ENCODE results near the gene ARMC6.
A peak's percentile ranks its signal among the peaks of the same experiment; 100 is the strongest.

Gene ARMC6

GRCh38 chr19:19040417-19040816 lies 7.0 kb downstream of the ARMC6 start:
- peaks cover 33 to 42% of the 10 kb centered on the region in 2 experiments for H3K36me3 ChIP-seq (ENCODE audit: control insufficient read depth in 1 of 2, insufficient read depth in 2 of 2, low read depth in 1 of 2, low read length in 2 of 2)
- DNase-seq = peak; percentile 57
- H3K23ac ChIP-seq (ENCODE audit: low read length in 2 of 2) = no peak overlapping the region
- H3K9me3 ChIP-seq (ENCODE audit: control insufficient read depth, low read length) = no peaks in the 10 kb centered on the region
- H2BK15ac ChIP-seq (ENCODE audit: low read depth, poor library complexity, severe bottlenecking) = no peak overlapping the region
- H3K79me1 ChIP-seq (replicated peaks; ENCODE audit: low read length, poor library complexity, severe bottlenecking) = peaks cover 44% of the 10 kb centered on the region
- H2BK12ac ChIP-seq (ENCODE audit: low read length in 2 of 2) = no peak overlapping the region
- peak overlapping the region; percentile 45 for H3K9ac ChIP-seq (ENCODE audit: low read length)
- no peak overlapping the region for H4K8ac ChIP-seq (ENCODE audit: low read length)
- WGBS = 93% methylated on average over 6 of the region's 7 CpGs
- H3K4me3 ChIP-seq (ENCODE audit: insufficient read depth in 1 of 2, low read depth in 1 of 2, low read length in 2 of 2) = no peak overlapping the region
- H2AFZ ChIP-seq (ENCODE audit: low read depth, low read length) = no peak overlapping the region
- no peak overlapping the region for H4K91ac ChIP-seq (ENCODE audit: low read length)
- H3K27ac ChIP-seq (ENCODE audit: low read length, poor library complexity, severe bottlenecking) = no peak overlapping the region
- no peak overlapping the region for H3K4ac ChIP-seq (ENCODE audit: low read depth in 1 of 2, low read length in 2 of 2)
- H3K27me3 ChIP-seq (ENCODE audit: control insufficient read depth in 1 of 2, insufficient read depth in 1 of 2, low read length in 2 of 2) = no peaks in the 10 kb centered on the region
- H2BK5ac ChIP-seq (ENCODE audit: low read depth, low read length, poor library complexity, severe bottlenecking) = no peak overlapping the region
- no peak overlapping the region for H3K18ac ChIP-seq (ENCODE audit: low read depth in 1 of 2, low read length in 2 of 2)
- H2BK120ac ChIP-seq (ENCODE audit: low read depth, low read length) = no peak overlapping the region
- H3K4me2 ChIP-seq (ENCODE audit: low read length, poor library complexity, severe bottlenecking) = no peak overlapping the region
- peaks cover under 1% of the 10 kb centered on the region for H3K4me1 ChIP-seq (ENCODE audit: control insufficient read depth, insufficient read depth, low read depth, low read length)
- no peak overlapping the region for H2AK5ac ChIP-seq (ENCODE audit: low read length, severe bottlenecking)
- H3K14ac ChIP-seq (ENCODE audit: low read length in 2 of 2) = no peak overlapping the region

GRCh38 chr19:19042732-19043280 lies 9.4 kb downstream of the ARMC6 start:
- no peak overlapping the region for H3K4me2 ChIP-seq (ENCODE audit: low read length, poor library complexity, severe bottlenecking)
- peak overlapping the region in 1 of 2 experiments; percentile 3 for H2BK12ac ChIP-seq (ENCODE audit: low read length in 2 of 2)
- peak overlapping the region in 1 of 2 experiments; percentile 84 for H3K23ac ChIP-seq (ENCODE audit: low read length in 2 of 2)
- 98% methylated on average over 12 of the region's 13 CpGs for WGBS
- H3K27me3 ChIP-seq (ENCODE audit: control insufficient read depth in 1 of 2, insufficient read depth in 1 of 2, low read length in 2 of 2) = no peaks in the 10 kb centered on the region
- H2BK120ac ChIP-seq (ENCODE audit: low read depth, low read length) = no peak overlapping the region
- H3K4me1 ChIP-seq (ENCODE audit: control insufficient read depth, insufficient read depth, low read depth, low read length) = no peaks in the 10 kb centered on the region
- DNase-seq = no peak
- H3K36me3 ChIP-seq (ENCODE audit: control insufficient read depth in 1 of 2, insufficient read depth in 2 of 2, low read depth in 1 of 2, low read length in 2 of 2) = peaks cover 35 to 43% of the 10 kb centered on the region in 2 experiments
- H3K14ac ChIP-seq (ENCODE audit: low read length in 2 of 2) = no peak overlapping the region
- H3K4me3 ChIP-seq (ENCODE audit: insufficient read depth in 1 of 2, low read depth in 1 of 2, low read length in 2 of 2) = no peak overlapping the region
- no peak overlapping the region for H4K8ac ChIP-seq (ENCODE audit: low read length)
- H3K27ac ChIP-seq (ENCODE audit: low read length, poor library complexity, severe bottlenecking) = no peak overlapping the region
- no peak overlapping the region for H4K91ac ChIP-seq (ENCODE audit: low read length)
- H2BK5ac ChIP-seq (ENCODE audit: low read depth, low read length, poor library complexity, severe bottlenecking) = no peak overlapping the region
- H3K4ac ChIP-seq (ENCODE audit: low read depth in 1 of 2, low read length in 2 of 2) = no peak overlapping the region
- H2AFZ ChIP-seq (ENCODE audit: low read depth, low read length) = no peak overlapping the region
- H2BK15ac ChIP-seq (ENCODE audit: low read depth, poor library complexity, severe bottlenecking) = no peak overlapping the region
- no peaks in the 10 kb centered on the region for H3K9me3 ChIP-seq (ENCODE audit: control insufficient read depth, low read length)
- H3K9ac ChIP-seq (ENCODE audit: low read length) = no peak overlapping the region
- H2AK5ac ChIP-seq (ENCODE audit: low read length, severe bottlenecking) = no peak overlapping the region
- H3K18ac ChIP-seq (ENCODE audit: low read depth in 1 of 2, low read length in 2 of 2) = no peak overlapping the region
- peaks cover 29% of the 10 kb centered on the region for H3K79me1 ChIP-seq (replicated peaks; ENCODE audit: low read length, poor library complexity, severe bottlenecking)

- H2AFZ ChIP-seq (ENCODE audit: low read depth, low read length) = no peak overlapping the region
- H3K79me1 ChIP-seq (replicated peaks; ENCODE audit: low read length, poor library complexity, severe bottlenecking) = peaks cover 25% of the 10 kb centered on the region
- H2BK5ac ChIP-seq (ENCODE audit: low read depth, low read length, poor library complexity, severe bottlenecking) = no peak overlapping the region
- no peak overlapping the region for H3K4me2 ChIP-seq (ENCODE audit: low read length, poor library complexity, severe bottlenecking)
- DNase-seq = no peak
- H3K23ac ChIP-seq (ENCODE audit: low read length in 2 of 2) = no peak overlapping the region
- H4K91ac ChIP-seq (ENCODE audit: low read length) = no peak overlapping the region
- 98% methylated on average over 3 of the region's 6 CpGs for WGBS
- no peak overlapping the region for H3K4ac ChIP-seq (ENCODE audit: low read depth in 1 of 2, low read length in 2 of 2)
- H3K14ac ChIP-seq (ENCODE audit: low read length in 2 of 2) = no peak overlapping the region
- H3K9ac ChIP-seq (ENCODE audit: low read length) = no peak overlapping the region
- H3K4me3 ChIP-seq (ENCODE audit: insufficient read depth in 1 of 2, low read depth in 1 of 2, low read length in 2 of 2) = no peak overlapping the region
- H3K27ac ChIP-seq (ENCODE audit: low read length, poor library complexity, severe bottlenecking) = no peak overlapping the region
- H2BK120ac ChIP-seq (ENCODE audit: low read depth, low read length) = no peak overlapping the region
- H2AK5ac ChIP-seq (ENCODE audit: low read length, severe bottlenecking) = no peak overlapping the region
- H4K8ac ChIP-seq (ENCODE audit: low read length) = no peak overlapping the region
- H2BK15ac ChIP-seq (ENCODE audit: low read depth, poor library complexity, severe bottlenecking) = no peak overlapping the region
- H3K18ac ChIP-seq (ENCODE audit: low read depth in 1 of 2, low read length in 2 of 2) = no peak overlapping the region
- H3K36me3 ChIP-seq (ENCODE audit: control insufficient read depth in 1 of 2, insufficient read depth in 2 of 2, low read depth in 1 of 2, low read length in 2 of 2) = peaks cover 34 to 41% of the 10 kb centered on the region in 2 experiments
- H3K27me3 ChIP-seq (ENCODE audit: control insufficient read depth in 1 of 2, insufficient read depth in 1 of 2, low read length in 2 of 2) = no peaks in the 10 kb centered on the region
- no peaks in the 10 kb centered on the region for H3K9me3 ChIP-seq (ENCODE audit: control insufficient read depth, low read length)
- no peaks in the 10 kb centered on the region for H3K4me1 ChIP-seq (ENCODE audit: control insufficient read depth, insufficient read depth, low read depth, low read length)
- no peak overlapping the region for H2BK12ac ChIP-seq (ENCODE audit: low read length in 2 of 2)
Measured at GRCh38 chr19:19043481-19043880, 10.1 kb downstream of the ARMC6 start.

- no peak overlapping the region for H3K4ac ChIP-seq (ENCODE audit: low read depth in 1 of 2, low read length in 2 of 2)
- no peak overlapping the region for H3K9ac ChIP-seq (ENCODE audit: low read length)
- no peak overlapping the region for H3K14ac ChIP-seq (ENCODE audit: low read length in 2 of 2)
- no peak overlapping the region for H2AK5ac ChIP-seq (ENCODE audit: low read length, severe bottlenecking)
- H3K9me3 ChIP-seq (ENCODE audit: control insufficient read depth, low read length) = no peaks in the 10 kb centered on the region
- no peak overlapping the region for H3K27ac ChIP-seq (ENCODE audit: low read length, poor library complexity, severe bottlenecking)
- peaks cover 34 to 41% of the 10 kb centered on the region in 2 experiments for H3K36me3 ChIP-seq (ENCODE audit: control insufficient read depth in 1 of 2, insufficient read depth in 2 of 2, low read depth in 1 of 2, low read length in 2 of 2)
- H3K23ac ChIP-seq (ENCODE audit: low read length in 2 of 2) = no peak overlapping the region
- H2BK12ac ChIP-seq (ENCODE audit: low read length in 2 of 2) = no peak overlapping the region
- H2BK120ac ChIP-seq (ENCODE audit: low read depth, low read length) = no peak overlapping the region
- DNase-seq = no peak
- no peaks in the 10 kb centered on the region for H3K4me1 ChIP-seq (ENCODE audit: control insufficient read depth, insufficient read depth, low read depth, low read length)
- no peak overlapping the region for H3K4me2 ChIP-seq (ENCODE audit: low read length, poor library complexity, severe bottlenecking)
- H4K91ac ChIP-seq (ENCODE audit: low read length) = no peak overlapping the region
- H2BK5ac ChIP-seq (ENCODE audit: low read depth, low read length, poor library complexity, severe bottlenecking) = no peak overlapping the region
- H2BK15ac ChIP-seq (ENCODE audit: low read depth, poor library complexity, severe bottlenecking) = no peak overlapping the region
- no peaks in the 10 kb centered on the region for H3K27me3 ChIP-seq (ENCODE audit: control insufficient read depth in 1 of 2, insufficient read depth in 1 of 2, low read length in 2 of 2)
- no peak overlapping the region for H3K4me3 ChIP-seq (ENCODE audit: insufficient read depth in 1 of 2, low read depth in 1 of 2, low read length in 2 of 2)
- H3K18ac ChIP-seq (ENCODE audit: low read depth in 1 of 2, low read length in 2 of 2) = no peak overlapping the region
- no peak overlapping the region for H4K8ac ChIP-seq (ENCODE audit: low read length)
- 96% methylated on average over 6 of the region's 6 CpGs for WGBS
- H2AFZ ChIP-seq (ENCODE audit: low read depth, low read length) = no peak overlapping the region
- H3K79me1 ChIP-seq (replicated peaks; ENCODE audit: low read length, poor library complexity, severe bottlenecking) = peaks cover 25% of the 10 kb centered on the region
Measured at GRCh38 chr19:19043881-19044280, 10.5 kb downstream of the ARMC6 start.

Data from mesenchymal stem cell (in vitro differentiated cells and primary cell).